ENCODE data around the gene EYS.

GRCh38 chr6:64294034-64294433, 1413.0 kb downstream of the EYS start:
- TF ChIP-seq ZNF274 (IDR thresholded peaks at IDR 0.05; ENCODE audit: low read depth, low read length) (no peak), SUZ12 (IDR thresholded peaks at IDR 0.05; ENCODE audit: extremely low read depth, insufficient read depth, insufficient read length) (no peak), YY1 (IDR thresholded peaks at IDR 0.05; ENCODE audit: insufficient read depth, insufficient read length) (no peak)
